H9 (cell line): ENCODE data around the gene IGFBP5. TPM values are rescaled to one million over a fixed set of nuclear protein-coding genes. Genes with fewer than 3 reads are reported as not detected.

ENCODE experiments used
- DNase-seq: peaks from one replicate; pipeline ENCODE4 v3.0.0-alpha.2; 2017
- H2AFZ ChIP-seq: one replicate; pipeline ENCODE4 v1.6.1; 2013; ENCODE audit warnings: mild to moderate bottlenecking, low read length, control low read depth, moderate library complexity
- H2AK5ac ChIP-seq: 2 replicates; pipeline ENCODE4 v1.6.1; 2013; ENCODE audit warnings: low read length, control low read depth, mixed read lengths; ENCODE audit not compliant: insufficient read length
- H2BK120ac ChIP-seq: one replicate; pipeline ENCODE4 v1.6.1; 2013; ENCODE audit warnings: low read depth, mild to moderate bottlenecking, low read length, control low read depth, inconsistent platforms; ENCODE audit not compliant: poor library complexity, severe bottlenecking
- H2BK12ac ChIP-seq: 2 replicates; pipeline ENCODE4 v1.6.1; 2013; ENCODE audit warnings: low read length, control low read depth, mixed read lengths, low read depth; ENCODE audit not compliant: insufficient read length
- H2BK15ac ChIP-seq: 2 replicates; pipeline ENCODE4 v1.6.1; 2013; ENCODE audit warnings: low read depth, low read length, control low read depth
- H2BK20ac ChIP-seq: one replicate; pipeline ENCODE4 v1.6.1; 2013; ENCODE audit warnings: low read depth, mild to moderate bottlenecking, low read length, control low read depth, inconsistent platforms; ENCODE audit not compliant: poor library complexity, severe bottlenecking
- H2BK5ac ChIP-seq: 2 replicates; pipeline ENCODE4 v1.6.1; 2013; ENCODE audit warnings: low read length, control low read depth, mixed read lengths; ENCODE audit not compliant: insufficient read length
- H3K14ac ChIP-seq: 2 replicates; pipeline ENCODE4 v1.6.1; 2013; ENCODE audit warnings: low read length, control low read depth; ENCODE audit not compliant: insufficient read depth
- H3K18ac ChIP-seq: 2 replicates; pipeline ENCODE4 v1.6.1; 2013; ENCODE audit warnings: low read depth, mild to moderate bottlenecking, mixed read lengths, low read length, control low read depth; ENCODE audit not compliant: insufficient read length
- H3K23ac ChIP-seq: 2 replicates; pipeline ENCODE4 v1.6.1; 2013; ENCODE audit warnings: low read length, control low read depth, mixed read lengths, low read depth; ENCODE audit not compliant: insufficient read length
- H3K23me2 ChIP-seq: 2 replicates; pipeline ENCODE4 v1.6.1; 2013; ENCODE audit warnings: low read depth, mild to moderate bottlenecking, mixed read lengths, low read length, control low read depth; ENCODE audit not compliant: insufficient read length, poor library complexity, severe bottlenecking
- H3K27ac ChIP-seq: 2 replicates; pipeline ENCODE4 v1.5.1; 2013; ENCODE audit warnings: low read length, control low read depth, mixed read lengths, low read depth; ENCODE audit not compliant: insufficient read length
- H3K27me3 ChIP-seq: 2 replicates; pipeline ENCODE4 v1.6.1; 2013; ENCODE audit warnings: low read length, control low read depth, inconsistent platforms; ENCODE audit not compliant: insufficient read depth
- H3K4ac ChIP-seq: 2 replicates; pipeline ENCODE4 v1.6.1; 2013; ENCODE audit warnings: low read depth, mild to moderate bottlenecking, control low read depth, inconsistent platforms, low read length, moderate library complexity
- H3K4me1 ChIP-seq: 2 replicates; pipeline ENCODE4 v1.6.1; 2013; ENCODE audit warnings: low read length, control low read depth, inconsistent platforms; ENCODE audit not compliant: insufficient read depth
- H3K4me2 ChIP-seq: 2 replicates; pipeline ENCODE4 v1.6.1; 2013; ENCODE audit warnings: low read length, control low read depth, mixed read lengths; ENCODE audit not compliant: insufficient read length, insufficient read depth
- H3K56ac ChIP-seq: 2 replicates; pipeline ENCODE4 v1.6.1; 2013; ENCODE audit warnings: low read depth, mild to moderate bottlenecking, mixed read lengths, low read length, control low read depth; ENCODE audit not compliant: insufficient read length
- H3K79me1 ChIP-seq: 2 replicates; pipeline ENCODE4 v1.6.1; 2013; ENCODE audit warnings: low read depth, mild to moderate bottlenecking, moderate library complexity, low read length, control low read depth, inconsistent platforms; ENCODE audit not compliant: insufficient read depth, poor library complexity, severe bottlenecking
- H3K79me2 ChIP-seq: 2 replicates; pipeline ENCODE4 v1.6.1; 2013; ENCODE audit warnings: low read length, control low read depth, inconsistent platforms; ENCODE audit not compliant: insufficient read depth
- H3K9ac ChIP-seq: 2 replicates; pipeline ENCODE4 v1.6.1; 2013; ENCODE audit warnings: low read length, control low read depth, mixed read lengths; ENCODE audit not compliant: insufficient read length; ENCODE audit errors: extremely low read depth
- H3K9me3 ChIP-seq: one replicate; pipeline ENCODE4 v1.6.1; 2013; ENCODE audit warnings: low read depth, low read length, inconsistent platforms; ENCODE audit not compliant: control insufficient read depth
- H3T11ph ChIP-seq: one replicate; pipeline ENCODE4 v1.6.1; 2013; ENCODE audit warnings: mild to moderate bottlenecking, low read length, control low read depth, inconsistent platforms
- H4K20me1 ChIP-seq: one replicate; pipeline ENCODE4 v1.6.1; 2013; ENCODE audit not compliant: control insufficient read depth, insufficient read length, insufficient read depth
- H4K5ac ChIP-seq: 2 replicates; pipeline ENCODE4 v1.6.1; 2013; ENCODE audit warnings: low read depth, mild to moderate bottlenecking, mixed read lengths, low read length, control low read depth; ENCODE audit not compliant: insufficient read length
- H4K8ac ChIP-seq: replicated peaks from 2 replicates; pipeline ENCODE4 v1.6.1; 2013; ENCODE audit warnings: low read length, control low read depth, mixed read lengths, low read depth; ENCODE audit not compliant: insufficient read length
- H4K91ac ChIP-seq: 2 replicates; pipeline ENCODE4 v1.6.1; 2013; ENCODE audit warnings: low read depth, mild to moderate bottlenecking, moderate library complexity, mixed read lengths, low read length, control low read depth; ENCODE audit not compliant: insufficient read length
- H3K27ac Mint-ChIP-seq, 3 experiments: 2 replicates in 2 of 3; 3 replicates in 1 of 3; pipeline ENCODE4 v1.8.0; 2020 to 2021; ENCODE audit warnings: mixed read lengths in 3 of 3, mild to moderate bottlenecking in 1 of 3, moderate library complexity in 1 of 3
- H3K27me3 Mint-ChIP-seq: 2 replicates; pipeline ENCODE4 v1.8.0; 2021; ENCODE audit warnings: low read depth, mild to moderate bottlenecking, moderate library complexity, mixed read lengths
- H3K36me3 Mint-ChIP-seq, 3 experiments: 2 replicates in 2 of 3; 3 replicates in 1 of 3; pipeline ENCODE4 v1.8.0; 2020 to 2021; ENCODE audit warnings: low read depth in 3 of 3, mixed read lengths in 3 of 3; ENCODE audit not compliant: insufficient read depth in 1 of 3
- H3K4me1 Mint-ChIP-seq, 2 experiments: 2 replicates each; pipeline ENCODE4 v1.8.0; 2020; ENCODE audit warnings: mixed read lengths in 2 of 2
- H3K4me3 Mint-ChIP-seq, 2 experiments: 2 replicates in 1 of 2; 3 replicates in 1 of 2; pipeline ENCODE4 v1.8.0; 2020 to 2021; ENCODE audit warnings: mild to moderate bottlenecking in 2 of 2, mixed read lengths in 2 of 2, moderate library complexity in 1 of 2
- H3K9me3 Mint-ChIP-seq, 2 experiments: 2 replicates in 1 of 2; 3 replicates in 1 of 2; pipeline ENCODE4 v1.8.0; 2020; ENCODE audit warnings: mild to moderate bottlenecking in 2 of 2, mixed read lengths in 2 of 2, moderate library complexity in 1 of 2
- CTCF ChIP-seq: fragments of 200-600 bp; sonication (generic); conservative IDR thresholded peaks from 3 replicates; pipeline ENCODE4 v1.8.0; 2021; ENCODE audit warnings: antibody characterized with exemption, mild to moderate bottlenecking
- WGBS: extraction: QIAGEN DNeasy Blood & Tissue Kit; methylation state at CpG from one replicate; pipeline ENCODE4 v1.1.7; 2013; ENCODE audit warnings: missing lambda C conversion rate, low lambda C conversion rate, mixed read lengths; ENCODE audit not compliant: insufficient read length; ENCODE audit errors: extremely low coverage; 5-methylcytosine and 5-hydroxymethylcytosine counted together
- total RNA-seq: library from RNA; stranded (reverse); gene quantifications from 2 replicates; pipeline ENCODE4 v1.2.1, GENCODE V29; 2021

IGFBP5 gene
- total RNA-seq, 1 experiment from 2014 or later, result 0.90 TPM

GRCh38 chr2:216654528-216655052 lies 40.8 kb downstream of the IGFBP5 start:
- H2BK12ac ChIP-seq, result no peak overlapping the region
- no peak overlapping the region for H2AFZ ChIP-seq
- H3K9ac ChIP-seq, result no peak overlapping the region
- whole genome bisulfite sequencing, result no CpG with 5 or more reads among the region's 2 CpGs
- H3K4me3 Mint-ChIP-seq, result no peak overlapping the region
- H3K27ac ChIP-seq, result no peak overlapping the region
- H4K91ac ChIP-seq, result no peak overlapping the region
- H3K4me1 ChIP-seq, result peaks cover 5% of the 10 kb centered on the region; the same call in 1 of the 2 replicates
- H3K14ac ChIP-seq, result no peak overlapping the region
- H2BK5ac ChIP-seq, result no peak overlapping the region
- peak overlapping the region in 2 of 3 experiments; percentile 25 to 28; a peak in 1 of 7 replicates for H3K27ac Mint-ChIP-seq
- no peak for DNase-seq
- H2BK15ac ChIP-seq, result no peak overlapping the region
- peaks cover 22% of the 10 kb centered on the region; the same call in 1 of the 2 replicates for H3K79me2 ChIP-seq
- H3K9me3 Mint-ChIP-seq, result no peaks in the 10 kb centered on the region
- no peak overlapping the region for H3K4me2 ChIP-seq
- H4K5ac ChIP-seq, result no peak overlapping the region
- no peaks in the 10 kb centered on the region for H3K9me3 ChIP-seq
- no peak overlapping the region for H4K8ac ChIP-seq
- no peak overlapping the region for H3K23ac ChIP-seq
- no peaks in the 10 kb centered on the region for H3K23me2 ChIP-seq
- H3T11ph ChIP-seq, result no peak overlapping the region
- H3K56ac ChIP-seq, result no peak overlapping the region
- no peak overlapping the region for H2BK120ac ChIP-seq
- H4K20me1 ChIP-seq, result no peaks in the 10 kb centered on the region
- H3K27me3 Mint-ChIP-seq, result no peaks in the 10 kb centered on the region
- peaks cover 43 to 54% of the 10 kb centered on the region in 2 experiments for H3K4me1 Mint-ChIP-seq
- H3K36me3 Mint-ChIP-seq, result peaks cover 15 to 63% (median 37%) of the 10 kb centered on the region in 3 experiments; a peak in 6 of 7 replicates
- no peaks in the 10 kb centered on the region for H3K27me3 ChIP-seq
- no peak overlapping the region for H2BK20ac ChIP-seq
- peaks cover 8% of the 10 kb centered on the region for H3K79me1 ChIP-seq
- no peak overlapping the region for H3K4ac ChIP-seq
- no peak overlapping the region for H3K18ac ChIP-seq
- no peak for TF ChIP-seq CTCF
- H2AK5ac ChIP-seq, result no peak overlapping the region
